Activated CD8-positive, alpha-beta memory T cell treated with anti-CD3 and anti-CD28 coated beads for 4 hours (primary cell): ENCODE data around the gene RAB11FIP4.

Source experiments
- DNase-seq, 2 donors: peaks; one replicate each; pipeline ENCODE4 v3.0.0-alpha.2; 2020; ENCODE audit warnings: low read depth in 2 of 2

Gene RAB11FIP4

DNA sequence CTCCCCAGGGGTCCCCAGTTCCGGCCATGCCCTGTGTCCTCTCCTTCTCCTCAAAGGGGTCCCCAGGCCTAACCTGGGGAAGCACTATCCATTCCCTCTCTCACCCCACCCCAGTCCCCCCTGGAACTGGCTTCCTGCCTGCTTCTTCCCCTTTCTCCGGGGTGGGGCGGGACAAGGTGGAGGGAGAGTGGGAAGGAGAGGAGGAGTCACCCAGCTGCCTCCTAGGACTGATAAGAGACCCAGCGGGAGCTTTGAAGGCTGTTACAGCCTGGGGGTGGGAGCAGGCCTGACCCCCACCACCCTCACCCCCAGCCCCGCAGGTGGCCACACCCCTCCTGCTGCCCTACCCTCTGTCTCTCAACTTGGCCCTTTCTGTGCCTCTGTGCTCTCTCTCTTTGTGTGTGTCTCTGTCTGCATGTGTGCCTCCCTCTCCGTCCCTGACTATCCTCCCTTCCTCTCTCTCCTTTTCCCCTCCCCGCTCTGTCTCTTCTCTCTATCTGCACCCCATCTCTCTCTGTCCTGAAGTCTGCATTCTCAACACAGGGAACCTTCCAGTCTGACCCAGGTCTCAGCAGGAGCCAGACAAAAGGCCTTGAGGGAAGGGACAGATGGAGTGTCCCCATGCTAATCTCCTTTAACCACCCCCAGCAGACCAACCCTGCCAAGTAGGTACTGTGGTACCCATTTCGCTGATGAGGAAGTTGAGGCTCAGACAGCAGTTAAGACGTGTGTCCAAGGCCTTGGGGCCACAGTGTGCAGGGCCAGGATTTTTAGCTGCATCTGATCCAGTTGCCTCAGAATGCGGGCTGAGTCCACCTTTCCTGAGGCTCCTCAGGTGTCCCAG, 66.1 kb downstream of the RAB11FIP4 start:
- no peak for DNase-seq

DNA sequence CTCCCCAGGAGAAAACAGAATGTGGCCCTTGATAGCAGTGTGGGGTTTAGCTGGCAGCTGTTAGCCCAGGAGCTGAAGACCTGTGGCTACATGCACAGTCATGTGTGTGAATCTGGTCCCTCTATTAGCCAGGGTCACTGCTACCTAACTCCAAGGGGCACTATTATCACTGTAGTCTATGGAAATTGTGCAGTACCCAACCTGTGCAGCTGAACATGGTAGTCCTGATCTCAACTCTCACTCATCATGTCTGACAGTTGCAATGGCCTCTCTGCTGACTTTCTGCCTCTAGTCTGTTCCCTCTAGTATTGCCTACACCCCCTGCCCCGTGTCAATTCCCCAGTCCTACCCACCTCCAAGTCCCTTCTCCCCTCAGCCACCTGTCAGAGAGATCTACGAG, 67.4 kb downstream of the RAB11FIP4 start:
- no peak for DNase-seq

- no peak for DNase-seq
Measured at GRCh38 chr17:31459716-31460115, 68.2 kb downstream of the RAB11FIP4 start.

DNA sequence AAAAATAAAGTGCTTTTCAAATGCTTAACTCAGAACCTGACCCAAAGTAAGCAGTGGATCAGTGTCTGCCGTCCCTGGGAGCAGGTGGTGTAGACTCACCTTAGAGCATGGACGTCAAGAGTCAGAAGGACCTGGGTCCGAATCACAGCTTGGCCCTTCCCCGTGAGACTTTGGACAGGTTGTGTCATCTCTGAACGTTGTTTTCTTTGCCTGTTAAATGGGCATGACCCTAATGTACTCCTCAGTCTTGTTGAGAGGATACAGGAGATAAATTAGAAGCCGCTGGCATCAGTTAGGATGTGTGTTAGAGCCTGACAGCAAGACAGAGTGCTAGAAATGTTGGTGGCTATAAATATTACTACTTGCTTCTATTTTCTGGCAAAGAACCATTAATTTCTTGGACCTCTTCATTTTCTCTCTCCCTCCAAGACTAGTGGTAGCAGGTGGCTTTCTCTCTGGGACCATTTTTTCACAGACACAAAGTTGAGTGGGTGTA, 68.8 kb downstream of the RAB11FIP4 start:
- no peak for DNase-seq

GRCh38 chr17:31461227-31461810, 69.8 kb downstream of the RAB11FIP4 start:
- DNase-seq = no peak

DNA sequence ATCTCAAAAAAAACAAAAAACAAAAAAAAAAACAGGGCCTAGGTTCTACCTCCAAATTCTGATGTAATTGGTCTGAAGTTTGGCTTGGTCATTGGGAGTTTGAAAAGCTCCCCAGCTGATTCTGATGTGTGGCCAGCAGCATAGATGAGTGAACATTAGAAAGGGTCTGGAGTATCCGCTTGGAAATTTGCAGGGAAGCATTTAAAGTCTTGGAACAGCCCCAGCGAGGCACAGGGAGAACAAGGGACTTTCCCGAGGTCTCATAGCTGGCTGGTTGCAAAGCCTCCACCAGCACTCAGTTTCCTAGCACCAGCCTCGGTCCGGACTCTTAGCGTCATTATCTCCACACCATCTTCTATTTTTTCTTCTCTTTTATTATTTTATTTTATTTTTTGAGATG, 70.8 kb downstream of the RAB11FIP4 start:
- no peak for DNase-seq

DNA sequence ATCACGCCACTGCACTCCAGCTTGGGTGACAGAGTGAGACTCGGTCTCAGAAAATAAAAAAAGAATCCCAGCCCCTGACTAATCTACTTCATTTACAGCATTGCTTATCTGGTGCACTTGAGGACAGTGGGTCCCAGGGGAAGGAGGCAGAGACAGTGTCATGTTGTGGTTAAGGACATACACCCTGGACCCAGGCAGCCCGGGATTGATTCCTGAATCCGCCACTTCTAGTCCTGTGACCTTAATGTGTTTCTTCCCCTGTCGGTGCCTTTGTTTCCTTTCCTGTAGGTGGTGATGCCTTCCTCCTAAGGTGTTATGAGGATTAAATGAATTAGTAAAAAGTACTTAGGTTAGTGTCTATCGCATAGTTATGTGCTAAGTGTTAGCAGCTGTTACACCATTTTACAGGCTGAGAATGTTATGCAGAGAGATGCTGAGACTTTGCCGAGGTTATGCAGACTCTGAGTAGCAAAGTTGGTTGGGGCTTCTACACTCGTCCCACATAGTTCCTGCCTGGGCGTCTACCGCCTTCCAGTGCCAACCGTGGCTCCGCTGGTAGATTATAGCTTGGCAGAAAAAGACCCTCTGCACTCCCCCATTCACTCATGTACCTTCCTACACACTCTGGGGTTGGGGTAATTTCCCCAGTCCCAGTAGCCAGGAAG, 74.8 kb downstream of the RAB11FIP4 start:
- no peak for DNase-seq

DNA sequence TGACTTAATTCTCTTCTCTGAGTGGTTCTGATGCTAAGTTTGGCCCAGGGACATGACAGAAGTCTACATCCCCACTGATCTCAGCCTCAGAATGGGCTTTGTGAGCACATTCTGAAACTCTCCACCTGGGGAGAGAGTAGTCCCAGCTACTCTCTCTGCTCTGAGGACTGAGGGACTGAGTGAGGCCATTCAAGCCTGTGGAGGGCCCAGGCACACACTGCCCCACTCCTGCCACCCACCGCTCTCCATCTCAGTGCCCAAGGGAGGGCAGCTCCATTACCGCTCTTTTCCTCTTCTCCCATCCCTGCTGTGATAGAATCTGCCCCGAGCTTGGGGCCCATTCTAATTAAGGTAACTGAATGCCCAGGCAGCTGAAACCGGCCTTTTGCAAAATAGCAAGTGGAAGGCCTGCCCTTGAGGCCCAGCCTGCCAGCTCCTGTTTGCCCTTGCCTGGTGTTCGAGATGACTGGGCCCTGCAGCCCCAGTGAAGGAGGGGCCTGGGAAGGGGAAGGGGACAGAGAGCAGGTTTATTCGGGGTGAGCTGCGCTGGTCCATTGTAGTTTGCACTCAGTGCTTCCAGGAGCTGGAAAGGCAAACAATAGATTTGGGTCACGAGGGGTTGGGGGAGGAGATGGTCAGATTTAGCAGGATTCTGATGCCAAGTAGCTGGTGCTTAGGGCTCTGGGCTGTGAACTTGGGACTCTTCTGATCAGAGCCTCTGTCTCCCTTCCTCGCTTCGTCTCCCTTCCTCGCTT, 76.2 kb downstream of the RAB11FIP4 start:
- DNase-seq = no peak

GRCh38 chr17:31469959-31470358, 78.5 kb downstream of the RAB11FIP4 start:
- no peak for DNase-seq

- DNase-seq = no peak
Measured at GRCh38 chr17:31470592-31470991, 79.1 kb downstream of the RAB11FIP4 start.

DNA sequence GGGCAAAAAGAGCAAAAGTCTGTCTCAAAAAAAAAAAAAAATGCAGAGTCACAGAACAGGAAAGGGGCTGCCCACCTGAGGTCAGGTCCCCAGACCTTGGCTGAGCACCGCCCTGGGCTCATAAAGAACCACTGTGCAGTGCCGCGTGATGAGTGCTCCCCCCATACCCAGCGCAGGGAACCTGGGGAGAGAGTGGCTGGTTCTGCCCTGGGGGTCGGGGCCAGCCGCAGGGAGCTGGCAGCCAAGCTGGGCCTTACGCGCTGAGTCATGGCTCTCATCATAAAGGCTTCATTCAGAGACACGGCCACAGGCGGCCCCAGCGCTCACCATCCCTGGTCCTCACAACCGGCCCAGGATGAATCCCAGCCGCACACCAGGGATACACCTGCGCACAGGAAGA, 80.7 kb downstream of the RAB11FIP4 start:
- DNase-seq = no peak

DNA sequence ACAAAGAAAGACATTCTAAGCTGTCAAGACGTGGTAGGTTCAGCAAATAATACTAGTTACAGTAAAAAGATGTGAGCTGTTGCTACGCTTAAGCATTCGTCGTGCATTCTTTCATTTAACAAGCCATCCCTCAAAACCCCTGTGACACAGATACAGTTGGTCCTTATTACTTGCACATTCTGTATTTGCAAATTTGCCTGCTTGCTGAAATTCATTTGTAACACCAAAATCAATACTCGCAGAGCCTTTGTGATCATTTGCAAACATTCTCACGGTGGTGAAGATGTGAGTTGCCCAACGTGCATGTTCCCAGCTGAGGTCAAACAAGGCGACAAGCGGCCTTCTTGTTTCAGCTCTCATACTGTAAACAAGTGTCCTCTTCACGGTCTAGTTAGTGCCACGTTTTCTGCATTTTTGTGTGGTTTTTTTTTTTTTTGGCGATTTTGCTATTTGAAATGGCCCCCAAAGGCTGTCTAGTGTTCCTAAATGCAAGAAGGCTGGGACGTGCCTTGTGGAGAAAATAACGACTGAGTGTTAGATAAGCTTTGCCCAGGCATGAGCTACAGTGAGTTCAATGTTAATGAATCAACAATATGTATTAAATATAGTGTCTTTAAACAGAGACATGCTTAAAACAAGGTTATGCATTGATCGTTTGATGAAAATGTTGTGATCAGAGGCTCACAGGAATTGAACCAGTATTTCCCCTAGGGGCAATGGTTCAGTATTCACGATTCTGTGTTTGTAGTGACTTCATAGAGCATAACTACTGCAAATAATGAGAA, 84.1 kb downstream of the RAB11FIP4 start:
- DNase-seq = no peak

DNA sequence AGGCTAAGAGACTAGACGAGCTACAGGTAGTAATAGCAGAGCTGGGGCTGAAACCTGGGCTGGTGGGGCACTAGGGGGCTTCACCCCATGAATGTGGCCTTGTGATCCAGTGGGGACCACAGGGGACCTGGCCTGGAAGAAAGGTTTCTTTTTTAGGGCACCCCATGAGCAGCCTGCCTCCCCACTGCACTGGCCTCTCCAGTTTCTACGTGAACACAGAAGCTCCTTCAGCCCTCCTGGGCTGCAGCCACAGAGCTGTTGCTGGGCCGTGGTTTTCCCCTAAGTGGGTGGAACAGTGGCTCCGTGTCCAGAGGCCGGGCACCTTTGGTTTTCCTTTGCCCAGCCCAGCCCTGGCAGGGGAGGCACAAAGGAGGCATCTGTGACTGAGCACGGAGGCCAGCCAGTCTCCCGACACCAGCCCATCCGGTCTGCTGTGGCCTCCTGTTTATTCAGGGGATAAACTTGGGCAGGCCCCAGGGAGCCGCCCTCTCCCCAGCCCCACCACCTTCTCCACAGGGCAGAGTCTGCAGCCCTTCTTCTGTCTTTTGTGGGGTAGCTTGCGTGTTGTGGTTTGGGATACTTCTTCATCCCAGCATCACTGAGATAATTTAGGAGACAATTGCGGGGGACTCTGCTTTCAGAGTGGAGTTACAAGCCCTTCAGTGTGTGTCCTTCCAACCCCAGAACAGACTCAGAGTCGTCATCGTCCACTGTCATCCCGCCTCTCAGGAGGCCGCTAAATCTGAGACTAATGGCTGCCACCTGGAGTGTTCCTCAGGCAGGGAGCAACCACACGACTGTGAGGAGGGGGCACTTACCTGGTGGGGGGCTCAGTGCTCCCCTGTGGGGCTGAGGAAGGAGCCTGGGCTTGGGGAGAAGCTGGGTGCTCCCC, 85.3 kb downstream of the RAB11FIP4 start:
- DNase-seq = no peak

DNA sequence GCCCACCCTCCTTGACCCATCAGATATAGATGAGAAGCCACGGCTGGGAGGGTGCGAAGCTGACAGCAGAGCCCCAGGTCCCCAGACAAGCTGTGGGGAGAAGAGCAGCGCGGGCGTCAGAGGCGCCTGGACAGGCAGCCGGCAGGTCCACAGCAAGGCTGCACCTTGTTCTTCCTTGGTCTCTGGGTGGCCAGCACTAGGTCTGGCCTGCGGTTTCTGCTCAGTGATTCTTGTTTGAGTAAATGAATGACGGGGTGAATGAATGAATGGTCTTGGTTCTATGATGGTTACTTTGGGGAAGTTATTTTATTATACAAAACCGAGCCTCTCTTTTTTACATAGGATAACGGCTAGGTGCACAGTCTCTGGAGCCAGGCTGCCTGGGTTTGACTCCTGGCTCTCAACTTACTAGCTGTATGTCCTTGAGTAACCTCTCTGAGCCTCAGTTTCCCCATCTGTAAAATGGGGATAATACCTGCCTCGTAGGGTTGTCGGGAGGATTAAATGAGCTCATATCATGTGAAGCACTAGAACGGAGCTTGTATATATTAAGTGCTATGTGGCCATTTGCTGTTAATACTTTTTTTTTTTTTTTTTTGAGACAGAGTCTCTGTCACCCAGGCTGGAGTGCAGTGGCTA, 86.1 kb downstream of the RAB11FIP4 start:
- DNase-seq = no peak

DNA sequence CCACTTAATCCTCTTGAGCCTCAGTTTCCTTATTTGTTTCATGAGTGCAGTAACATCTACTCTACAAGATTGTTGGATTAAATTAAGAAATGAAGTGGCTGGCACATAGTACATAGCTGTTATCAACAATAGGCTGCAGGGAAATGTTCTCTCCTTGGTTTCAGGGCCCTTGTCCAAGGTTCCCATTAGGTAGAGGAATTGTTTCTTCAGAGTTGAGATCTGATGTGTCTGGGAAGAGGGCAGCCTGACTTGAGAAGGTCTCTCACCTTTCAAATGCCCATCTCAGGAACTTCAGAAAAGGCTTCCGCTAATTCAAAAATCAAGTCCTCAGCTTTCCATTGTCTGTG, 87.6 kb downstream of the RAB11FIP4 start:
- no peak for DNase-seq

DNA sequence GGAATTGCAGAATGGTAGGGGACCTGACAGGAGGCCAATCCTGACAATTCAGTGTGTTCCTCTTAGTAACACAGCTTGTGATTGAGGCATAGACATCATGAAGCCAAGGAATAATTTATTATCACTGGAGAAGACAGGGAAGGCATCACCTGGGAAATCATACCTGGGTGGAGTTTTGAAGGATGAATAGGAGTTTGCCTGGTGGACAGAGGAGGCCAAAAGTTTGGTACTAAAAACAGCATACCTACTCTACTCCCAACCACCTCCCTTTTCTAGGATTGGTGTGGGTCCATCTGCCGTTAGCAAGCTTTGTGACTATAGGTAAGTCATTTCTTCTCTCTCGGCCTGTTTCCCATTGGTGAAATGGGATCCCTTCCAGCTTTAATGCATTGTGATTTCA, 88.0 kb downstream of the RAB11FIP4 start:
- DNase-seq = no peak

GRCh38 chr17:31480067-31480466, 88.6 kb downstream of the RAB11FIP4 start:
- no peak for DNase-seq

DNA sequence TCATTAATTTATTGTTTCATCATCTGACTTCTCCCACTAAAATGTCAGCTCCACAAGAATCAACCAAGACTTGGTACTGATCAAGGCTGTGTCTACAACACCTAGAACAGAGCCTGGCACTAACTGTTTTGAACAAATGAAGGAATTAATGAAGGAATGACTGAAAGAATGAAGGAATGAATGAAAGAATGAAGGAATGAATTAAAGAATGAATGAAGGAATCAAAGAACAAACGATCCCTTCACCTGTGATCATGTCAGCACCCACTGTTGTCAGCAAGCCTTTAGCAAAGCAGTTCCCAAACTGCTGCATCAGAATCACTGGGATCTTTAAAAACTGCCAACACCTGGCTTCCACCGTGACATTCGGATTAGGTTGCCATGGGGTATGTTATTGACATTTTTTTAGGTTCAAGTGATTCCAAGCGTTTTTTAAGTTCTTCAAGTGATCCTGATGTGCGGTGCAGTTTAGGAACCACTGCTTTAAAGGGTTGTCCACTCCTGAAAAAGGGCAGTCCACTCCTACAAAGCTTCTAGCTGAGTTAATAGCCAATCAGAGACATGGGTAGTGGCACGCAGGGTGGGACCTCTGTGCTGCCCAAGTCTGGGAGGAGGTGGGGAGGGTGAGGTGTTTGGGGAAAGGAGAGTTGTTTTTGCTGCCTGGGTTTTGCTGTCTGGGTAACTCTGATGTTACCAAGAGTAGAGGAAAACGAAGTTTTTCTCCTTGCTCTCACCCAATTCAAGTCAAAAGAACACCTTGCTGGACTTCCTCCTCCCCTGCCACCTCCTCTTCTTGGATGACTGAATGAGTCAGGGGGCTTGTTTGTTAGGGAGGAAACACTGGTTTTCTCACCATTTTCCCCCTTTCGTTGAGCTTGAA, 89.7 kb downstream of the RAB11FIP4 start:
- no peak for DNase-seq

DNA sequence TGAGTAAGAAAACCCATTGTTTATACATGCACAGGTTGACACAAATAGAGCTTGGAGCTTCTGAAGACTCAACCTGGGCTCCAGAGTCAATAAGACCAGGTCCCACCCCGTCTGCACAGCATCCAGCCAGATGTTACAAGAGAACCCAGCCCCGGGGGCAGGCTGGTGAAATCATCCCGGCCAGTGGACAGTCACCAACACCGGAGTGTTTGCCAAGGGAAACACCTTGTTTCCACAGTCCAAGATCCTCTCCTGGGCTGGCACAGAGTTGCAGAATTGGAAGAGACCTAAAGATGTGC, 90.3 kb downstream of the RAB11FIP4 start:
- DNase-seq = no peak
